Naive thymus-derived CD4-positive, alpha-beta T cell (primary cell): Measurements from ENCODE around the gene INSL6. TPM values are rescaled to one million over a fixed set of nuclear protein-coding genes. Genes with fewer than 3 reads are reported as not detected.

Source experiments
- ATAC-seq: fragments of 150-1000 bp; cut with Tn5 transposase; 2 replicates; pipeline ENCODE4 v1.10.0; 2021; ENCODE audit warnings: mild to moderate bottlenecking, moderate library complexity
- CTCF ChIA-PET: fragments of 350-600 bp; sonication (Branson Sonifier 250); formaldehyde crosslinking; loops from one replicate; lab custom pipeline; 2021; ENCODE audit warnings: antibody characterized with exemption; lab: Charles Lee
- POLR2A ChIA-PET: fragments of 350-600 bp; sonication (Branson Sonifier 250); formaldehyde crosslinking; loops from one replicate; lab custom pipeline; 2021; ENCODE audit warnings: antibody characterized with exemption, inconsistent platforms; lab: Charles Lee
- DNase-seq, 9 donors: peaks; one replicate each; pipeline versions ENCODE4 v3.0.0 to v3.0.0-alpha.2; 2020 to 2022; ENCODE audit warnings: mixed read lengths in 1 of 9
- H3K27ac ChIP-seq: one replicate; pipeline ENCODE4 v1.7.0; 2013; ENCODE audit warnings: mild to moderate bottlenecking, low read depth, low read length, moderate library complexity
- H3K27me3 ChIP-seq, 2 donors: one replicate each; pipeline ENCODE4 v1.7.0; 2013; ENCODE audit warnings: low read length in 2 of 2, mild to moderate bottlenecking in 2 of 2, moderate library complexity in 2 of 2; ENCODE audit not compliant: control insufficient read depth in 2 of 2, insufficient read depth in 2 of 2
- H3K36me3 ChIP-seq, 3 experiments: 1 replicate in 2 of 3; 2 replicates in 1 of 3; pipeline ENCODE4 v1.7.0; 2013; ENCODE audit warnings: low read length in 3 of 3, mild to moderate bottlenecking in 3 of 3, moderate library complexity in 1 of 3; ENCODE audit not compliant: insufficient read depth in 3 of 3, control insufficient read depth in 2 of 3
- H3K4me1 ChIP-seq, 2 donors: one replicate each; pipeline ENCODE4 v1.7.0; 2013; ENCODE audit warnings: low read length in 2 of 2, mild to moderate bottlenecking in 2 of 2, moderate library complexity in 1 of 2; ENCODE audit not compliant: control insufficient read depth in 2 of 2, insufficient read depth in 2 of 2
- H3K4me3 ChIP-seq: 2 replicates; pipeline ENCODE4 v1.7.0; 2013; ENCODE audit warnings: mild to moderate bottlenecking, low read length
- H3K9me3 ChIP-seq, 3 experiments: 1 replicate in 2 of 3; 2 replicates in 1 of 3; pipeline ENCODE4 v1.7.0; 2013; ENCODE audit warnings: low read length in 3 of 3; ENCODE audit not compliant: control insufficient read depth in 2 of 3
- H3K27ac Mint-ChIP-seq, 9 donors: one replicate each; pipeline ENCODE4 v1.8.0; 2020 to 2022; ENCODE audit warnings: mixed read lengths in 9 of 9, mild to moderate bottlenecking in 8 of 9, moderate library complexity in 5 of 9, inconsistent platforms in 2 of 9
- H3K27me3 Mint-ChIP-seq, 5 donors: one replicate each; pipeline ENCODE4 v1.8.0; 2021 to 2022; ENCODE audit warnings: mixed read lengths in 5 of 5, mild to moderate bottlenecking in 1 of 5
- H3K36me3 Mint-ChIP-seq, 5 donors: one replicate each; pipeline ENCODE4 v1.8.0; 2020 to 2022; ENCODE audit warnings: mixed read lengths in 5 of 5, mild to moderate bottlenecking in 3 of 5, inconsistent platforms in 1 of 5
- H3K4me1 Mint-ChIP-seq, 7 donors: one replicate each; pipeline ENCODE4 v1.8.0; 2020 to 2022; ENCODE audit warnings: mixed read lengths in 7 of 7, mild to moderate bottlenecking in 3 of 7, inconsistent platforms in 1 of 7
- H3K4me3 Mint-ChIP-seq, 10 donors: one replicate each; pipeline ENCODE4 v1.8.0; 2020 to 2022; ENCODE audit warnings: mild to moderate bottlenecking in 10 of 10, mixed read lengths in 10 of 10, moderate library complexity in 6 of 10, inconsistent platforms in 2 of 10
- H3K9me3 Mint-ChIP-seq, 11 donors: one replicate each; pipeline ENCODE4 v1.8.0; 2020 to 2022; ENCODE audit warnings: mixed read lengths in 11 of 11, mild to moderate bottlenecking in 4 of 11, inconsistent platforms in 1 of 11, moderate library complexity in 1 of 11
- intact Hi-C, 2 donors: fragments of 100-400 bp; cut with micrococcal nuclease; formaldehyde crosslinking; loops; one replicate each; pipeline ENCODE4 v1.15.1; 2023
- polyA plus RNA-seq, 2 donors: library from polyadenylated mRNA; unstranded; fragments of 300-500 nt; fragmentation: Illumina TruSeq; gene quantifications; one replicate each; pipeline ENCODE4 v1.2.3, GENCODE V29; 2021
- total RNA-seq, 6 experiments: library from RNA in 5 of 6; stranded (reverse) in 5 of 6; gene quantifications; 1 replicate in 5 of 6; 2 replicates in 1 of 6; pipeline ENCODE4 v1.2.3 and lab custom pipeline; 2021 to 2026

Gene INSL6
- total RNA-seq (not detected), polyA plus RNA-seq (under 1 TPM in 1 of 2 donors, not detected in 1; 0.15 TPM), total RNA-seq (lab: John Stamatoyannopoulos, UW) (not detected)

GRCh38 chr9:5185220-5185840 is at the start of gene INSL6:
Gene INSL6, minus strand, starts transcription at chr9:5185639. Its CDS starts 37 bp downstream, at chr9:5185602.
- ChIA-PET CTCF (interaction anchor here (0.6 to 4.3 kb wide), 10 partner anchors 10 to 415 kb away, joined by 3 to 52 read pairs (median 9); partner anchors contain the start of gene CD274), POLR2A (no interaction called here)
- Mint-ChIP-seq H3K4me1 (peaks cover 4 to 16% (median 11%) of the 10 kb centered on the region in 7 donors), H3K9me3 (peaks cover 0 to 5% (median 0%) of the 10 kb centered on the region in 11 donors), H3K4me3 (peak within 1 kb of the TSS in 1 of 10 donors; percentile 13), H3K36me3 (no peaks in the 10 kb centered on the region), H3K27ac (peak within 1 kb of the TSS in 1 of 9 donors; percentile 20), H3K27me3 (peaks cover 0 to under 1% (median 0%) of the 10 kb centered on the region in 5 donors)
- Histone ChIP-seq H3K27ac (no peak within 1 kb of the TSS), H3K36me3 (no peaks in the 10 kb centered on the region), H3K27me3 (no peaks in the 10 kb centered on the region), H3K9me3 (no peaks in the 10 kb centered on the region), H3K4me1 (no peaks in the 10 kb centered on the region), H3K4me3 (no peak within 1 kb of the TSS)
- ATAC-seq (no peak), DNase-seq (no peak)
- intact Hi-C loops, result loop anchor here in 1 of 2 donors (5.0 kb wide), 1 partner anchor 77 kb away; no protein-coding TSS in a partner anchor

GRCh38 chr9:5231212-5231611 is 45.8 kb upstream of the INSL6 start, which contains the start of gene INSL4:
Gene INSL4, plus strand, starts transcription at chr9:5231419. Its CDS starts 105 bp downstream, at chr9:5231524.
- H3K9me3 Mint-ChIP-seq, result peaks cover 0 to 2% (median 0%) of the 10 kb centered on the region in 11 donors
- intact Hi-C loops, result no loop called here
- H3K4me3 Mint-ChIP-seq, result no peak within 1 kb of the TSS
- H3K36me3 Mint-ChIP-seq, result no peaks in the 10 kb centered on the region
- H3K9me3 ChIP-seq, result no peaks in the 10 kb centered on the region
- H3K4me1 ChIP-seq, result no peaks in the 10 kb centered on the region
- DNase-seq (no peak), ATAC-seq (no peak)
- no peaks in the 10 kb centered on the region for H3K36me3 ChIP-seq
- no peak within 1 kb of the TSS for H3K27ac Mint-ChIP-seq
- H3K27me3 Mint-ChIP-seq, result peaks cover 0 to 38% (median 7%) of the 10 kb centered on the region in 5 donors
- H3K4me1 Mint-ChIP-seq, result no peaks in the 10 kb centered on the region
- no peak within 1 kb of the TSS for H3K27ac ChIP-seq
- POLR2A ChIA-PET, result no interaction called here
- CTCF ChIA-PET, result no interaction called here
- no peaks in the 10 kb centered on the region for H3K27me3 ChIP-seq
- no peak within 1 kb of the TSS for H3K4me3 ChIP-seq

GRCh38 chr9:5230554-5230953 is 45.1 kb upstream of the INSL6 start:
- Mint-ChIP-seq H3K4me1 (no peaks in the 10 kb centered on the region), H3K9me3 (peaks cover 0 to 6% (median 0%) of the 10 kb centered on the region in 11 donors), H3K36me3 (no peaks in the 10 kb centered on the region), H3K27me3 (peaks cover 0 to 36% (median 7%) of the 10 kb centered on the region in 5 donors), H3K4me3 (no peak overlapping the region), H3K27ac (no peak overlapping the region)
- POLR2A ChIA-PET, result no interaction called here
- no peaks in the 10 kb centered on the region for H3K27me3 ChIP-seq
- DNase-seq (no peak), ATAC-seq (no peak)
- CTCF ChIA-PET, result no interaction called here
- H3K36me3 ChIP-seq, result no peaks in the 10 kb centered on the region
- no peak overlapping the region for H3K4me3 ChIP-seq
- intact Hi-C loops, result no loop called here
- no peaks in the 10 kb centered on the region for H3K9me3 ChIP-seq
- H3K4me1 ChIP-seq, result no peaks in the 10 kb centered on the region
- H3K27ac ChIP-seq, result no peak overlapping the region

- Histone ChIP-seq H3K4me1 (no peaks in the 10 kb centered on the region), H3K4me3 (no peak overlapping the region), H3K36me3 (no peaks in the 10 kb centered on the region), H3K27ac (no peak overlapping the region), H3K27me3 (no peaks in the 10 kb centered on the region), H3K9me3 (no peaks in the 10 kb centered on the region)
- CTCF ChIA-PET, result no interaction called here
- peaks cover 2 to 14% (median 6%) of the 10 kb centered on the region in 5 donors for H3K27me3 Mint-ChIP-seq
- H3K9me3 Mint-ChIP-seq, result peaks cover 0 to 15% (median 6%) of the 10 kb centered on the region in 11 donors
- H3K36me3 Mint-ChIP-seq, result peaks cover 0 to 11% (median 4%) of the 10 kb centered on the region in 5 donors
- peaks cover 0 to 5% (median 0%) of the 10 kb centered on the region in 7 donors for H3K4me1 Mint-ChIP-seq
- no peak overlapping the region for H3K4me3 Mint-ChIP-seq
- no peak overlapping the region for H3K27ac Mint-ChIP-seq
- ATAC-seq (no peak), DNase-seq (no peak)
- intact Hi-C loops, result no loop called here
- POLR2A ChIA-PET, result no interaction called here
These were observed 19.6 kb upstream of the INSL6 start for GRCh38 chr9:5205071-5205470.

- DNase-seq (no peak), ATAC-seq (no peak)
- intact Hi-C loops, result no loop called here
- H3K9me3 ChIP-seq, result peaks cover 0 to 7% (median 0%) of the 10 kb centered on the region in 3 experiments
- peaks cover 0 to 1% (median 0%) of the 10 kb centered on the region in 7 donors for H3K4me1 Mint-ChIP-seq
- CTCF ChIA-PET, result interaction anchor here (0.8 to 2.1 kb wide), 3 partner anchors 10 to 405 kb away, joined by 3 to 8 read pairs (median 3); partner anchors contain the start of gene INSL6
- no peak overlapping the region for H3K4me3 Mint-ChIP-seq
- H3K36me3 Mint-ChIP-seq, result peaks cover 0 to 4% (median 0%) of the 10 kb centered on the region in 5 donors
- no peaks in the 10 kb centered on the region for H3K4me1 ChIP-seq
- H3K27ac ChIP-seq, result no peak overlapping the region
- POLR2A ChIA-PET, result interaction anchor here (0.6 kb wide), 1 partner anchor 198 kb away, joined by 4 read pairs; no protein-coding TSS in a partner anchor
- peak overlapping the region in 1 of 9 donors; percentile 66 for H3K27ac Mint-ChIP-seq
- no peak overlapping the region for H3K4me3 ChIP-seq
- H3K36me3 ChIP-seq, result no peaks in the 10 kb centered on the region
- peaks cover 0 to 45% (median 10%) of the 10 kb centered on the region in 5 donors for H3K27me3 Mint-ChIP-seq
- peaks cover 0 to 6% (median 3%) of the 10 kb centered on the region in 11 donors for H3K9me3 Mint-ChIP-seq
- H3K27me3 ChIP-seq, result no peaks in the 10 kb centered on the region
These were observed 10.0 kb upstream of the INSL6 start for GRCh38 chr9:5195463-5195862.

GRCh38 chr9:5193345-5193744 is 7.9 kb upstream of the INSL6 start:
- H3K36me3 Mint-ChIP-seq, result peaks cover 0 to 4% (median 0%) of the 10 kb centered on the region in 5 donors
- H3K27ac Mint-ChIP-seq, result no peak overlapping the region
- CTCF ChIA-PET, result interaction anchor here (0.6 kb wide), 2 partner anchors 89 to 578 kb away, joined by 3 read pairs; no protein-coding TSS in a partner anchor
- Histone ChIP-seq H3K27me3 (no peaks in the 10 kb centered on the region), H3K9me3 (peaks cover 0 to 5% (median 0%) of the 10 kb centered on the region in 3 experiments), H3K4me1 (no peaks in the 10 kb centered on the region), H3K4me3 (no peak overlapping the region), H3K36me3 (no peaks in the 10 kb centered on the region), H3K27ac (no peak overlapping the region)
- POLR2A ChIA-PET, result no interaction called here
- DNase-seq (no peak), ATAC-seq (no peak)
- peaks cover 0 to 38% (median 6%) of the 10 kb centered on the region in 5 donors for H3K27me3 Mint-ChIP-seq
- peaks cover 0 to 4% (median 0%) of the 10 kb centered on the region in 11 donors for H3K9me3 Mint-ChIP-seq
- no peak overlapping the region for H3K4me3 Mint-ChIP-seq
- H3K4me1 Mint-ChIP-seq, result peaks cover 0 to 1% (median 0%) of the 10 kb centered on the region in 7 donors
- intact Hi-C loops, result no loop called here
